Measurements from ENCODE around the gene ZNF568. TPM values are rescaled to one million over a fixed set of nuclear protein-coding genes. Genes with fewer than 3 reads are reported as not detected.
A peak's percentile ranks its signal among the peaks of the same experiment; 100 is the strongest.

The ZNF568 gene
- total RNA-seq, 2 experiments from 2014 or later, result 5.3 to 6.3 TPM

DNA sequence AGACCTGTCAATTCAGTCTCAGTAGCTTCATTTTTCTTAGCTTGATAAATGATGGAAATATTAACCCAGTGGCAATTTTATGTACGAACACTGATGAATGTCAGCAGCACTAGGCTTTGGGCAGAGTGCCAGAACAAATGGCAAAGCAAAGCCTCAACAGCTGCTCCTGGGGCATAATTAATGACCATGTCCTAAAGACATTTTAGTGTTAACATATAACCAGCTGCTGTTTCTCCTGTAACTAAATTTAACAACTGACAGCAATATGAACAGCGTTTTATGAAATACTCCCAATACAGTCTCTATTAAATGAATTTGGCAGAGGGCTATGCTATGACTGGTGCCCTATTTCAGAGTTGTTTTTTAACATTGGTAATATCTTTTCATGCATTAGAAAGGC, 47.1 kb downstream of the ZNF568 start:
- peaks cover 25% of the 10 kb centered on the region for H3K9me3 Mint-ChIP-seq
- H3K4me3 Mint-ChIP-seq, result no peak overlapping the region
- CTCF ChIA-PET, result no interaction called here
- H3K36me3 Mint-ChIP-seq (ENCODE audit: low read depth), result peaks cover 40% of the 10 kb centered on the region
- H3K27me3 Mint-ChIP-seq (ENCODE audit: low read depth), result no peaks in the 10 kb centered on the region
- H3K4me1 Mint-ChIP-seq (ENCODE audit: low read depth), result no peaks in the 10 kb centered on the region
- no peak for DNase-seq
- intact Hi-C loops (cut with micrococcal nuclease), result no loop called here
- no peak overlapping the region for H3K27ac Mint-ChIP-seq

DNA sequence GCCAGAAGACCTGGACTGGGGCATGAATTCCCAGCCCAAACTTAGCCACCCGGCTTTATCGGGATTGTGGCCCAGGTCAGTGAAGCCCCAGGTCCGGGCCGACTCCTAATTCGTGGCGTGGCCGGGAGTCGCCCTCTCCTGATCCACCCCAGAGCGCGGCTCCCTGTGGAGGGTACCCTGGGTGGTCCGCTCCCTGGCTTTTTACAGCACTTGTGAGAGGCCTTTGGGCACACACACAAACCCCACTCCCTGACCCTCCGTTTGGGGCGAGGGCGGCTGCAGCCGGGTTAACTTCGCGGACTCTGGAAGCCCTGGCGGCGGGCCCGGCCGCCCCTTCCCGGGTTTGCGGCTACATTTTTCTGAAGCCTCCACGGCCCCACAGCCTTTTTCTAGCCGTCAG, 56.4 kb downstream of the ZNF568 start:
- peak overlapping the region; percentile 15 for H3K27ac Mint-ChIP-seq
- peaks cover 11% of the 10 kb centered on the region for H3K4me1 Mint-ChIP-seq (ENCODE audit: low read depth)
- intact Hi-C loops (cut with micrococcal nuclease), result loop anchor here (2.0 to 5.0 kb wide), 4 partner anchors 106 to 930 kb away; partner anchors contain the start of genes ZNF420 and ZNF527
- H3K36me3 Mint-ChIP-seq (ENCODE audit: low read depth), result peaks cover 26% of the 10 kb centered on the region
- CTCF ChIA-PET, result interaction anchor here (0.8 kb wide), 1 partner anchor 61 kb away, joined by 3 read pairs; no protein-coding TSS in a partner anchor
- H3K27me3 Mint-ChIP-seq (ENCODE audit: low read depth), result no peaks in the 10 kb centered on the region
- peaks cover 7% of the 10 kb centered on the region for H3K9me3 Mint-ChIP-seq
- peak overlapping the region; percentile 92 for H3K4me3 Mint-ChIP-seq
- no peak for DNase-seq

DNA sequence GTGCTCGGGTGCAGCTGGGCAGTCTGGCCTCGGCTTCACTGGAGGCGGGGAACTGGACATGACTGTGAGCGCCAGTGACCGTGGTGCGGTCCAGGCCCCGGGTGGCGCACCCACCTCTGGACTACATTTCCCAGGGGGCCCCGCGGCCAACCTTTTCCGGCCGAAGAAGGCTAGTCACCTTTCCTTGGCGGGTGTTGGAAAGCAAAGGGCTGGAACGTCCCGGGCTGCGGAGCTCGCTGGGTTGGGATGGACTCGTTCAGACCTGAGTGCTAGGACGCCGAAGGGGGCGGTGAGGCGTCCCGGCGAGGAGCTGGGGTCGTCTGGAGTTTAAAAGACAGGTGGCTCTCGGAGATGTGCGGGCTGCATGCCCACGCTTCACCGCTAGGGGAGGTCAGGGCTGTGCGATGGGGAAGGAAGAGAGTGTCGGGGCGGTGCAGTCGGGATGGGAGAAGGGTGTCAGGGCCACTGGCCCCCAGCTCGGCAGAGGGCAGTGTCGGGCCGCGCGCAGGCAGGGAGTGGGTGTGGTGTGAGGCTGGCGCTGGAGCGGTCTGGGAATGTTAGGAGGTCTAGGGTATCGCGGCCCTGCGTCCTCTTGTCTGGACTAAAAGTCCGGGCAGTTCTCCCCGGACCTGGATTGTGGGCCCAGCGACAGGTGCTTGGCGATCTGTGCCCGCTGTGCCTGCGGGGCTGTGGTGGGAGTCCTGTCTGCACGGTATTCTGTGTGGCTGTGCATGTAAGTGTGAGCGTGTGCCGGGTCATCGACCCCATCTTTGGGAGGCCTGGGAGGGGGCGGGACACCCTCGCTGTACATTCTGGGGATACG, 57.1 kb downstream of the ZNF568 start:
- Mint-ChIP-seq H3K4me3 (peak overlapping the region; percentile 92), H3K36me3 (ENCODE audit: low read depth) (peaks cover 30% of the 10 kb centered on the region), H3K4me1 (ENCODE audit: low read depth) (peaks cover 11% of the 10 kb centered on the region), H3K9me3 (peaks cover 6% of the 10 kb centered on the region), H3K27ac (peak overlapping the region; percentile 95), H3K27me3 (ENCODE audit: low read depth) (no peaks in the 10 kb centered on the region)
- peak; percentile 91 for DNase-seq
- intact Hi-C loops (cut with micrococcal nuclease), result loop anchor here (1.0 to 5.0 kb wide), 9 partner anchors 106 to 929 kb away; partner anchors contain the start of genes ZFP14, ZNF420, ZNF527 and ZNF540
- CTCF ChIA-PET, result interaction anchor here (0.6 to 0.9 kb wide), 4 partner anchors 11 to 471 kb away, joined by 3 read pairs; no protein-coding TSS in a partner anchor

DNA sequence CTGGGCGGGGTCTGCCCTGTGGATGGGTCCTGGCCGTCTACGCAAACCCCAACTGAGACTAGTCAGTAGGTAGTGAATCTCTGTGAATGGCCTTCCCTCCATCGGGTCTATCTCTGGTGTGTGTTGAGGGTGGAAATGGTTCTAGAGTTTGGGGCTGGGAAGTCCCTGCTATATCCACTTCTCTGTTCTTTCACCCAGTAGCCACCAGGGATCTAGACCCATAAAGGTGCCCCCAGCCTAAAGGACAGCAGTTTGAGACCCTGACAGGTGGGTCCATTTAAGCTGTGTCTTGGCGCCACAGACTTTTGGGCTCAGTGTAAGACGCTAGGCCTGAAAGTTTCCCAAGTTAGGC, 57.7 kb downstream of the ZNF568 start:
- peak overlapping the region; percentile 92 for H3K4me3 Mint-ChIP-seq
- H3K27ac Mint-ChIP-seq, result peak overlapping the region; percentile 95
- intact Hi-C loops (cut with micrococcal nuclease), result loop anchor here (1.0 to 5.0 kb wide), 9 partner anchors 105 to 928 kb away; partner anchors contain the start of genes ZFP14, ZNF420, ZNF527 and ZNF540
- peaks cover 35% of the 10 kb centered on the region for H3K36me3 Mint-ChIP-seq (ENCODE audit: low read depth)
- CTCF ChIA-PET, result interaction anchor here (0.7 to 0.9 kb wide), 2 partner anchors 11 to 247 kb away, joined by 3 read pairs; no protein-coding TSS in a partner anchor
- H3K4me1 Mint-ChIP-seq (ENCODE audit: low read depth), result peaks cover 11% of the 10 kb centered on the region
- H3K9me3 Mint-ChIP-seq, result peaks cover 11% of the 10 kb centered on the region
- no peaks in the 10 kb centered on the region for H3K27me3 Mint-ChIP-seq (ENCODE audit: low read depth)
- DNase-seq, result no peak

DNA sequence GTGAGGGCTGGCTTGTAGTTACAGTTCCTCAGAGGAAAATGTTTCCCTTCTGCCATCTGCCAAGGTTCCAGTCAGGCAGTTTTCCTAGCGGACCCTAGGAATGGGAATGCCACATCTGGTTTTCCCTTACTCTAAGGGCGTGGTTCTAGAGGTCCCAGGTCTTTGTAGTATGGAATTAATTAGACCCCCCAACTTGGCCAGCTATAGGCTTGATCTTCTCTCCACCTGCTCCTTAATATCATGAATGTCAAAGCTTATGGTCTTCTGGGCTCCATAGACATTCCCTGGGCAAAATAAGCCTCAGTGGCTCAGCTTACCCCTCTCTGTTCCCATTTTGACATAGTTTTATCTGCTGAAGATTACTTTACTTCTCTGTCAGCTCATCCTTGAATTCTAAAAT, 70.0 kb downstream of the ZNF568 start:
- intact Hi-C loops (cut with micrococcal nuclease), result no loop called here
- no peaks in the 10 kb centered on the region for H3K27me3 Mint-ChIP-seq (ENCODE audit: low read depth)
- no peaks in the 10 kb centered on the region for H3K4me1 Mint-ChIP-seq (ENCODE audit: low read depth)
- H3K4me3 Mint-ChIP-seq, result no peak overlapping the region
- H3K9me3 Mint-ChIP-seq, result peaks cover 56% of the 10 kb centered on the region
- no peak overlapping the region for H3K27ac Mint-ChIP-seq
- H3K36me3 Mint-ChIP-seq (ENCODE audit: low read depth), result peaks cover 69% of the 10 kb centered on the region
- CTCF ChIA-PET, result no interaction called here
- no peak for DNase-seq

DNA sequence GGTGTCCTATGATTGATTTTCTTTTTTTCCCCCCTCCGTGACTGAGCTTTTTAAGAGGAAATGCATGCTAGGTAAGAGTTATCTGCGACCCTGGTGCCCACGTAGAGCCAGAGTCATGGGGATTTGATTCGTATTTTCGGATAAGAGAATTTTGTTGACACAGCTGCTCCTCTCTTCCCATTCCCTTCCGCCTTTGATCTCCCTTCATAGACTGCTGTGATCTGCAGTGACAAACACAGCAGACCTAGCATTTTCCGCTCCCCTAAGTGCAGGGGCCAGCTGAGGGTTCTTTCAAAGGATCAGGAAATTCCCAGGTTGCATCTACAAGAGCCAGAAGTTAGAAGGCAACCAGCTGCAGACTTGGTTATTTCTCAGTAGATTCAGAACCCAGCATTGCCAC, 70.5 kb downstream of the ZNF568 start:
- H3K36me3 Mint-ChIP-seq (ENCODE audit: low read depth), result peaks cover 73% of the 10 kb centered on the region
- intact Hi-C loops (cut with micrococcal nuclease), result no loop called here
- H3K4me1 Mint-ChIP-seq (ENCODE audit: low read depth), result no peaks in the 10 kb centered on the region
- H3K27me3 Mint-ChIP-seq (ENCODE audit: low read depth), result no peaks in the 10 kb centered on the region
- H3K4me3 Mint-ChIP-seq, result no peak overlapping the region
- DNase-seq, result no peak
- H3K9me3 Mint-ChIP-seq, result peaks cover 59% of the 10 kb centered on the region
- CTCF ChIA-PET, result no interaction called here
- H3K27ac Mint-ChIP-seq, result no peak overlapping the region

DNA sequence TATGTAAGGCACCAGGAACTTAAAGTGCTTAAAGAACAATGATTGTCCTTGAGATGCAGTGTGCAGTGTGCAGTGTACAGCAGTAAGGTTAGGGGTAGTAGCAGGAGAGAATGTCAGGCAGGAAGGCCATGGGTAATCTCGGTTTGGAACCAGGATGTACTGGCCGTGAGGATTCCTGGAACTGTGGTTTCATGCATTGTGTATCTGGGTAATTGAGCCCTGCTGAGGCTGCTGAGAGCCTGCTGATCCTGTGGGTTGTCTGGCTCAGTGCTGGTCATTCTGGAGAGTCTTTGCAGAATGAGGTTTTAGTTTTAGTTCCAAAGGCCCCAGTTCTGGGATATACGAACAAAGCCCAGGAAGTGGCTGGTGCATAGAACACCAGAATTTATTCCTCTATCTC, 71.0 kb downstream of the ZNF568 start:
- H3K9me3 Mint-ChIP-seq, result peaks cover 59% of the 10 kb centered on the region
- H3K36me3 Mint-ChIP-seq (ENCODE audit: low read depth), result peaks cover 74% of the 10 kb centered on the region

DNA sequence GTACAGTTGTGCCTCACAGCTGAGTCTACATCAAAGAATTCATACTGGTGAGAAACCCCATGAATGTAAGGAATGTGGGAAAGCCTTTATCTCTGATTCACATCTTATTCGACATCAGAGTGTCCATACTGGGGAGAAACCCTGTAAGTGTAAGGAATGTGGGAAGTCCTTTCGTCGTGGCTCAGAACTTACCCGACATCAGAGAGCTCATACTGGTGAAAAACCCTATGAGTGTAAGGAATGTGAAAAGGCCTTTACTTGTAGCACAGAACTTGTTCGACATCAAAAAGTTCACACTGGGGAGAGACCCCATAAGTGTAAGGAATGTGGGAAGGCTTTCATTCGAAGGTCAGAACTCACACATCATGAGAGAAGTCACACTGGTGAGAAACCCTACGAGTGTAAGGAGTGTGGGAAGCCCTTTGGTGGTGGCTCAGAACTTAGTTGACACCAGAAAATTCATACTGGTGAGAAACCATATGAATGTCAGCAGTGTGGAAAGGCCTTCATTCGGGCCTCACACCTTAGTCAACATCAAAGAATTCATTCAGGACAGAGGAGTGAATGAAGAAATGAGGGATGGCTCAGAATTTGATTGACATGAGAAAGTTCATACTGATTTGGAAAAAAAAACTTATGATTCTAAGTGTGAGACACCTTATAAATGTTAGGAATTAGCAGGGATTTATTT, 81.2 kb downstream of the ZNF568 start:
- no peak overlapping the region for H3K27ac Mint-ChIP-seq
- H3K4me1 Mint-ChIP-seq (ENCODE audit: low read depth), result no peaks in the 10 kb centered on the region
- peaks cover 59% of the 10 kb centered on the region for H3K9me3 Mint-ChIP-seq
- no peaks in the 10 kb centered on the region for H3K27me3 Mint-ChIP-seq (ENCODE audit: low read depth)
- H3K36me3 Mint-ChIP-seq (ENCODE audit: low read depth), result peaks cover 56% of the 10 kb centered on the region
- DNase-seq, result no peak
- intact Hi-C loops (cut with micrococcal nuclease), result no loop called here
- CTCF ChIA-PET, result no interaction called here
- H3K4me3 Mint-ChIP-seq, result no peak overlapping the region

More for the DNA sequence above, 71.0 kb downstream of the ZNF568 start:
- H3K4me3 Mint-ChIP-seq, result no peak overlapping the region
- no peaks in the 10 kb centered on the region for H3K4me1 Mint-ChIP-seq (ENCODE audit: low read depth)
- H3K27ac Mint-ChIP-seq, result no peak overlapping the region
- DNase-seq, result no peak
- no peaks in the 10 kb centered on the region for H3K27me3 Mint-ChIP-seq (ENCODE audit: low read depth)
- CTCF ChIA-PET, result no interaction called here
- intact Hi-C loops (cut with micrococcal nuclease), result no loop called here

DNA sequence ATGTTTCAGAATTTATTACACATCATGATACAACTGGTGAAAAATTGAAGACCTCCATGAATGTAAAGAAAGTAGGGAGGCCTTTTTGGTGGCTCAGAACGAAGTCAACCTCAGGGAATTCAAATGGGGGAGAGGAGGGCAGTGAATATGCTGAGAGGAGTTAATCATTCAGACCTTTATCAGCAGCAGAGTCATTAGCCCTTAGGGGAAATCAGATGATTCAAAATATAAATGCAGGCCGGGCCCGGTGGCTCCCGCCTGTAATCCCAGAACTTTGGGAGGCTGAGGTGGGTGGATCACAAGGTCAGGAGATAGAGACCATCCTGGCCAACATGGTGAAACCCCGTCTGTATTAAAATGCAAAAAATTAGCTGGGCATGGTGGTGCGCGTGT, 81.7 kb downstream of the ZNF568 start:
- intact Hi-C loops (cut with micrococcal nuclease), result no loop called here

DNA sequence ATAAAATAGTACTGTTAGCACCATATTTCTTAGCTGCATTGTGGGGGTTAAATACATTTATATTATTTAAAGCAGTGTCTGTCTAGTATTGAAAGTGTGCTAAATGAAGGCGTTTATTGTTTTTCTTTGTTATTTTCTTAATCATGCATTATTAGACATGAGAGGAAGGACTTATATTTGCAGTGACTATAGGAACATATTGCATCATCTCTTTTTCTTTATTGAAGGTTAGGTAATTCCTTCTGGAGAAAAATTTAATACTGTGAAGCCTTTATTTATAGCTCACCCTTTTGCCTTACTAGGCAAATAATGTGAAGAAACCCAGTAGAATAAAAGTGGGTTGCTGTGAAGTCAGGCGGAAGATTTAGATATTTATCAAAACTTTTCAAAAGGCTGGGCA, 83.2 kb downstream of the ZNF568 start:
- intact Hi-C loops (cut with micrococcal nuclease), result no loop called here
- Mint-ChIP-seq H3K4me1 (ENCODE audit: low read depth) (no peaks in the 10 kb centered on the region), H3K36me3 (ENCODE audit: low read depth) (peaks cover 41% of the 10 kb centered on the region), H3K4me3 (no peak overlapping the region), H3K27me3 (ENCODE audit: low read depth) (no peaks in the 10 kb centered on the region), H3K27ac (no peak overlapping the region), H3K9me3 (peaks cover 46% of the 10 kb centered on the region)
- no peak for DNase-seq
- CTCF ChIA-PET, result no interaction called here

More for the DNA sequence above, 81.7 kb downstream of the ZNF568 start:
- H3K4me1 Mint-ChIP-seq (ENCODE audit: low read depth), result no peaks in the 10 kb centered on the region
- no peak overlapping the region for H3K4me3 Mint-ChIP-seq
- peaks cover 51% of the 10 kb centered on the region for H3K36me3 Mint-ChIP-seq (ENCODE audit: low read depth)
- H3K27ac Mint-ChIP-seq, result no peak overlapping the region
- peaks cover 55% of the 10 kb centered on the region for H3K9me3 Mint-ChIP-seq
- no peaks in the 10 kb centered on the region for H3K27me3 Mint-ChIP-seq (ENCODE audit: low read depth)
- no peak for DNase-seq
- CTCF ChIA-PET, result no interaction called here

DNA sequence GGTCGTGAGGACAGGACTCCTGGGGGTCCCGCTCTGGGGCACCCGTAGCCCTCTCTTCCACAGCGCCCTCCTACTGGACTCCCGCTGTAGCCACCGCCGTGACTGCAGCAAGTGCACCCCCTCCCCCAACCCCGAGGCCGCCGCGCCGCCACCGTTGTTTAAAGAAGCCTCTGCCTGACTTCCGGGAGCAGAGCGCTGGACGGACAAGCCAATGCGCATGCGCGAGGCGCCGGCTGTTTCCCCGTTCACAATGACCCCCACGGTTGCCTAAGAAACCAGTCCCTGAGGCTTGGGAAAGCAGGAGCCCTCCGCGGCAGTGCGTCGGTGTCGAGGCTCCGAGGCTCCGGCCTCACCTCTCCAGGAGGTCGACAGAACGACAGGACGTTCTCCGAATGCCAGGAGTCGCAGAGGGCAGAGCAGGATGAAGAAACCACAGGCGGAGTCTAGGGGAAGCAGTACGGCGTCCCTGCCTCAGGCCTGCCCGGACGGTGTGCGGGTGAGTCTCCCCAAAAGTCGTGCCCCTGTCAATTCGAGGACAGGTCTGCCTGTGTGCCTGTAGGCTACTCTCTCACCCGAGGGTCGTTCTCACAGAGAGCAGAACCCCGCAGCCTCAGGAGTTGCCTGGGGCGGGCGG, 91.6 kb downstream of the ZNF568 start:
- CTCF ChIA-PET, result no interaction called here
- Mint-ChIP-seq H3K36me3 (ENCODE audit: low read depth) (peaks cover 15% of the 10 kb centered on the region), H3K27me3 (ENCODE audit: low read depth) (no peaks in the 10 kb centered on the region), H3K4me1 (ENCODE audit: low read depth) (no peaks in the 10 kb centered on the region), H3K4me3 (no peak overlapping the region), H3K27ac (no peak overlapping the region), H3K9me3 (peaks cover 41% of the 10 kb centered on the region)
- intact Hi-C loops (cut with micrococcal nuclease), result no loop called here
- DNase-seq, result peak; percentile 11

DNA sequence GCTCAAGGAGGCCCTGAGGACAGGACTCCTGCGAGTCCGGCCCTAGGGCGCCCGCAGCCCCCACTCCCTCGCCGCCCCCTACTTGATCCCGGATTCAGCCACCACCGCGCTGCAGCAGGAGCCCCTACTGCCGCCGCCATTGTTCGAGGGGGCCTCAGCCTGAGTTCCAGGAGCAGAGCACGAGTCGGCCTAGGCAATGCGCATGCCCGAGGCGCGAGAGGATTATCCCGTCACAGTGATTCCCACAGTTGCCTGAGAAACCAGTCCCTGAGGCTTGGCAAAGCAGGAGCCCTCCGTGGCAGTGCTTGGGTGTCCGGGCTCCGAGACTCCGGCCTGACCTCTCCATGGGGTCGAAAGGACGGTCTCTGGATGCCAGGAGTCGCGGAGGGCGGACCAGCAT, 93.7 kb downstream of the ZNF568 start:
- DNase-seq, result no peak
- H3K27ac Mint-ChIP-seq, result no peak overlapping the region
- CTCF ChIA-PET, result no interaction called here
- no peaks in the 10 kb centered on the region for H3K27me3 Mint-ChIP-seq (ENCODE audit: low read depth)
- peaks cover 48% of the 10 kb centered on the region for H3K9me3 Mint-ChIP-seq
- intact Hi-C loops (cut with micrococcal nuclease), result no loop called here
- H3K4me3 Mint-ChIP-seq, result no peak overlapping the region
- no peaks in the 10 kb centered on the region for H3K4me1 Mint-ChIP-seq (ENCODE audit: low read depth)
- H3K36me3 Mint-ChIP-seq (ENCODE audit: low read depth), result peaks cover 12% of the 10 kb centered on the region

Measured in activated naive CD4-positive, alpha-beta T cell treated with anti-CD3 and anti-CD28 coated beads for 36 hours (primary cell).